Fibroblast of lung (primary cell): ENCODE results near the gene GPR180. TPM values are rescaled to one million over a fixed set of nuclear protein-coding genes. Genes with fewer than 3 reads are reported as not detected.

ENCODE experiments used
- DNase-seq, 2 donors: peaks; one replicate each; pipeline versions ENCODE4 v3.0.0 to v3.0.0-alpha.2; 2010; ENCODE audit warnings: low read depth in 2 of 2
- H2AFZ ChIP-seq: 2 replicates; pipeline ENCODE4 v1.5.1; 2012; ENCODE audit warnings: low read length, control low read depth, inconsistent platforms
- H3K27ac ChIP-seq: 2 replicates; pipeline ENCODE4 v1.5.1; 2011; ENCODE audit warnings: low read length, control low read depth; ENCODE audit not compliant: insufficient read depth
- H3K27me3 ChIP-seq: 2 replicates; pipeline ENCODE4 v1.5.1; 2011; ENCODE audit warnings: mild to moderate bottlenecking, low read length; ENCODE audit not compliant: control insufficient read depth, insufficient read depth
- H3K36me3 ChIP-seq: 2 replicates; pipeline ENCODE4 v1.5.1; 2011; ENCODE audit warnings: low read length; ENCODE audit not compliant: control insufficient read depth, insufficient read depth
- H3K4me1 ChIP-seq: 2 replicates; pipeline ENCODE4 v1.5.1; 2011; ENCODE audit warnings: low read length; ENCODE audit not compliant: control insufficient read depth, insufficient read depth; ENCODE audit errors: extremely low read depth
- H3K4me2 ChIP-seq: 2 replicates; pipeline ENCODE4 v1.5.1; 2011; ENCODE audit warnings: low read length, control low read depth; ENCODE audit not compliant: insufficient read depth; ENCODE audit errors: extremely low read depth
- H3K4me3 ChIP-seq, 4 experiments: fragments of 200-600 bp in 1 of 4; sonication (generic) in 1 of 4; replicated peaks in 1 of 4; 2 replicates each; pipeline ENCODE4 v1.5.1; 2011 to 2016; ENCODE audit warnings: low read length in 4 of 4, low read depth in 3 of 4, mild to moderate bottlenecking in 3 of 4, control low read depth in 2 of 4, inconsistent platforms in 1 of 4, mixed read lengths in 1 of 4; ENCODE audit not compliant: insufficient read depth in 1 of 4; ENCODE audit errors: control extremely low read depth in 1 of 4
- H3K79me2 ChIP-seq: 2 replicates; pipeline ENCODE4 v1.5.1; 2012; ENCODE audit warnings: mild to moderate bottlenecking, low read length, inconsistent platforms; ENCODE audit not compliant: control insufficient read depth, insufficient read depth
- H3K9ac ChIP-seq: 2 replicates; pipeline ENCODE4 v1.5.1; 2011; ENCODE audit warnings: mild to moderate bottlenecking, low read length, control low read depth; ENCODE audit not compliant: insufficient read depth
- H3K9me3 ChIP-seq: 2 replicates; pipeline ENCODE4 v1.5.1; 2012; ENCODE audit warnings: low read depth, low read length; ENCODE audit not compliant: control insufficient read depth, insufficient read depth
- H4K20me1 ChIP-seq: 2 replicates; pipeline ENCODE4 v1.5.1; 2011; ENCODE audit warnings: low read length; ENCODE audit not compliant: control insufficient read depth, insufficient read depth; ENCODE audit errors: extremely low read depth
- CTCF ChIP-seq, 2 donors: IDR thresholded peaks in 1 of 2; conservative IDR thresholded peaks in 1 of 2; 1 replicate in 1 of 2; 2 replicates in 1 of 2; pipeline ENCODE4 v1.5.1; 2011 to 2012; ENCODE audit warnings: low read length in 2 of 2, control low read depth in 1 of 2, inconsistent platforms in 1 of 2, low read depth in 1 of 2, mild to moderate bottlenecking in 1 of 2
- EZH2 ChIP-seq: IDR thresholded peaks from 2 replicates; pipeline ENCODE4 v1.5.1; 2012; ENCODE audit warnings: low read length, control low read depth, mild to moderate bottlenecking; ENCODE audit errors: missing control alignments
- polyA plus RNA-seq, 2 donors: library from polyadenylated mRNA; depleted of rRNA in 1 of 2; stranded (reverse) in 1 of 2; unstranded in 1 of 2; fragments of >200 nt; gene quantifications; 2 replicates each; pipeline ENCODE4 v1.2.1, GENCODE V29; 2011 to 2012; ENCODE audit warnings: missing spikeins in 1 of 2
- total RNA-seq: library from RNA; depleted of rRNA; stranded (reverse); fragments of >200 nt; gene quantifications from 2 replicates; pipeline ENCODE4 v1.2.1, GENCODE V29; 2014

The GPR180 gene
- total and polyA plus RNA-seq, 2 donors (not counting 1 experiment from before 2014, with no cell fraction given), result 9.0 to 12.1 TPM

DNA sequence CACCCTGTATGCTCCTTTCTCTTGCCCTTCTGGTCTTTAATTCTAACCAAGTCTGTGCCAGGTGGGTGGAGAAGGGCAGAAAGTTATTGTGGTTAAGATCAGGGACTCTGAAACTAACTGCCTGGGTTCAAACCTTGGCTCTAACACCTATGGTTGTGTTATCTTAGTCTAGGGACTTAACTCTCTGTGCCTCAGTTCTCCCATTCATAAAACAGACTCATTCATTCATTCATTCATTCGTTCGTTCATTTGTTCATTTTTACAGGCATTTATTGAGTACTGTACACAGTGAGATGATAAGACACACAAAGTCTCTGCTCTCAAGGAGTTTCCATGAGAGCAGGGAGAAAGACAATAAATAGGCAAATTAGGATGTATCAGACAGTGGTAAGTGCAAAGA lies 80.6 kb downstream of the GPR180 start:
- no peak overlapping the region for H2AFZ ChIP-seq
- no peaks in the 10 kb centered on the region for H3K36me3 ChIP-seq

DNA sequence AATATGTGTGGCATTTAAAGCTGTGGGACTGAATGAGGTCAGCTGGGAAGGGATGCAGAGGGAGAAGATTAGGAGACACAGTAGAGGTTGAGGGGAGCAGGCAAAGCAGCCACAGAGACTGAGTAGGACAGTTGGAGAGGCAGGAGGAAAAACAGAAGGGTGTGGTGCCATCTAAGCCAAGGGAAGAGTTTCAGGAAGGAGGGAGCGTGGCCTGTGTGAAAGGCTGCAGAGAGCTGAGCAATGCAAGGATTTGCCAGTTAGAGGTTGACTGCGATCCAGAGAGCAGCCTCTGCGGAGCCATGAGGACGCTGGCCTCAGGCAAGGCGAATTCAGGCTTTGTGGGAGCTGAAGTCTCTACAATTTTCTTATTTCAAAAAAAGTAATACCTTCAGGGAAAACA lies 81.8 kb downstream of the GPR180 start:
- H3K4me1 ChIP-seq, result no peaks in the 10 kb centered on the region
- H3K36me3 ChIP-seq, result no peaks in the 10 kb centered on the region
- H3K9me3 ChIP-seq, result no peaks in the 10 kb centered on the region
- no peaks in the 10 kb centered on the region for H3K27me3 ChIP-seq
- H3K9ac ChIP-seq, result no peak overlapping the region
- no peak for DNase-seq
- H3K4me2 ChIP-seq, result no peak overlapping the region
- no peak overlapping the region for H3K4me3 ChIP-seq
- H2AFZ ChIP-seq, result no peak overlapping the region
- TF ChIP-seq CTCF (conservative IDR thresholded peaks at IDR 0.05 in 1 of 2, IDR thresholded peaks at IDR 0.05 in 1 of 2; ENCODE audit: low read depth in 1 of 2, low read length in 2 of 2), result no peak
- H4K20me1 ChIP-seq, result no peaks in the 10 kb centered on the region
- no peaks in the 10 kb centered on the region for H3K79me2 ChIP-seq
- H3K27ac ChIP-seq, result no peak overlapping the region

More for the DNA sequence above, 80.6 kb downstream of the GPR180 start:
- H3K27ac ChIP-seq, result no peak overlapping the region
- no peak overlapping the region for H3K4me2 ChIP-seq
- H3K4me1 ChIP-seq, result no peaks in the 10 kb centered on the region
- DNase-seq, result no peak
- H3K9ac ChIP-seq, result no peak overlapping the region
- no peak overlapping the region for H3K4me3 ChIP-seq
- no peaks in the 10 kb centered on the region for H4K20me1 ChIP-seq
- TF ChIP-seq EZH2, result no peak
- TF ChIP-seq CTCF (conservative IDR thresholded peaks at IDR 0.05 in 1 of 2, IDR thresholded peaks at IDR 0.05 in 1 of 2; ENCODE audit: low read depth in 1 of 2, low read length in 2 of 2), result no peak
- H3K79me2 ChIP-seq, result no peaks in the 10 kb centered on the region
- no peaks in the 10 kb centered on the region for H3K9me3 ChIP-seq
- no peaks in the 10 kb centered on the region for H3K27me3 ChIP-seq

Other genes starting within 250 kb of the GPR180 start
- under 0.01 and 0.17 TPM in 2 replicates for gene DCT, start 122.2 kb upstream of the GPR180 start, total RNA-seq
- not detected in 2 replicates for gene DCT, start 122.2 kb upstream of the GPR180 start, polyA plus RNA-seq
- 10.3 and 13.4 TPM in 2 replicates for gene TGDS, start 5.7 kb upstream of the GPR180 start, total RNA-seq
- 14.4 and 15.2 TPM in 2 replicates for gene TGDS, start 5.7 kb upstream of the GPR180 start, polyA plus RNA-seq
- not detected in 2 replicates for gene SOX21, start 110.7 kb downstream of the GPR180 start, total RNA-seq
- not detected in 2 replicates for gene SOX21, start 110.7 kb downstream of the GPR180 start, polyA plus RNA-seq